ENCODE results near the gene WSCD1.

Gene WSCD1

GRCh38 chr17:6098823-6099180 lies 28.6 kb downstream of the WSCD1 start:
- Histone ChIP-seq H3K4me2 (ENCODE audit: low read length) (no peak overlapping the region), H3K27me3 (ENCODE audit: control insufficient read depth, insufficient read depth, low read length) (no peaks in the 10 kb centered on the region), H3K36me3 (ENCODE audit: control insufficient read depth, insufficient read depth, low read length) (no peaks in the 10 kb centered on the region), H3K9ac (no peak overlapping the region), H3K4me1 (peaks cover 3% of the 10 kb centered on the region), H3K9me3 (ENCODE audit: control insufficient read depth, low read length) (no peaks in the 10 kb centered on the region), H3K4me3 (ENCODE audit: low read depth, low read length) (no peak overlapping the region), H3K79me2 (no peaks in the 10 kb centered on the region), H3K27ac (peak overlapping the region; percentile 0), H2AFZ (no peak overlapping the region)
- TF ChIP-seq, protein P1, sequence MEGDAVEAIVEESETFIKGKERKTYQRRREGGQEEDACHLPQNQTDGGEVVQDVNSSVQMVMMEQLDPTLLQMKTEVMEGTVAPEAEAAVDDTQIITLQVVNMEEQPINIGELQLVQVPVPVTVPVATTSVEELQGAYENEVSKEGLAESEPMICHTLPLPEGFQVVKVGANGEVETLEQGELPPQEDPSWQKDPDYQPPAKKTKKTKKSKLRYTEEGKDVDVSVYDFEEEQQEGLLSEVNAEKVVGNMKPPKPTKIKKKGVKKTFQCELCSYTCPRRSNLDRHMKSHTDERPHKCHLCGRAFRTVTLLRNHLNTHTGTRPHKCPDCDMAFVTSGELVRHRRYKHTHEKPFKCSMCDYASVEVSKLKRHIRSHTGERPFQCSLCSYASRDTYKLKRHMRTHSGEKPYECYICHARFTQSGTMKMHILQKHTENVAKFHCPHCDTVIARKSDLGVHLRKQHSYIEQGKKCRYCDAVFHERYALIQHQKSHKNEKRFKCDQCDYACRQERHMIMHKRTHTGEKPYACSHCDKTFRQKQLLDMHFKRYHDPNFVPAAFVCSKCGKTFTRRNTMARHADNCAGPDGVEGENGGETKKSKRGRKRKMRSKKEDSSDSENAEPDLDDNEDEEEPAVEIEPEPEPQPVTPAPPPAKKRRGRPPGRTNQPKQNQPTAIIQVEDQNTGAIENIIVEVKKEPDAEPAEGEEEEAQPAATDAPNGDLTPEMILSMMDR (IDR thresholded peaks at IDR 0.05) = no peak

GRCh38 chr17:6099492-6099891 lies 29.3 kb downstream of the WSCD1 start:
- Histone ChIP-seq H3K27me3 (ENCODE audit: control insufficient read depth, insufficient read depth, low read length) (no peaks in the 10 kb centered on the region), H3K9ac (no peak overlapping the region), H3K4me2 (ENCODE audit: low read length) (no peak overlapping the region), H3K79me2 (no peaks in the 10 kb centered on the region), H3K36me3 (ENCODE audit: control insufficient read depth, insufficient read depth, low read length) (no peaks in the 10 kb centered on the region), H3K9me3 (ENCODE audit: control insufficient read depth, low read length) (no peaks in the 10 kb centered on the region), H3K27ac (no peak overlapping the region), H3K4me3 (ENCODE audit: low read depth, low read length) (no peak overlapping the region), H2AFZ (no peak overlapping the region), H3K4me1 (peaks cover 3% of the 10 kb centered on the region)
- TF ChIP-seq, protein P1 (IDR thresholded peaks at IDR 0.05) = no peak

- Histone ChIP-seq H3K9me3 (ENCODE audit: control insufficient read depth, low read length) (no peaks in the 10 kb centered on the region), H3K36me3 (ENCODE audit: control insufficient read depth, insufficient read depth, low read length) (no peaks in the 10 kb centered on the region), H3K4me1 (peaks cover 3% of the 10 kb centered on the region), H3K4me2 (ENCODE audit: low read length) (no peak overlapping the region), H3K79me2 (no peaks in the 10 kb centered on the region), H2AFZ (no peak overlapping the region), H3K27ac (no peak overlapping the region), H3K9ac (no peak overlapping the region), H3K4me3 (ENCODE audit: low read depth, low read length) (no peak overlapping the region), H3K27me3 (ENCODE audit: control insufficient read depth, insufficient read depth, low read length) (no peaks in the 10 kb centered on the region)
- TF ChIP-seq, protein P1 (IDR thresholded peaks at IDR 0.05) = no peak
Measured at GRCh38 chr17:6100146-6100545, 30.0 kb downstream of the WSCD1 start.

- H3K36me3 ChIP-seq (ENCODE audit: control insufficient read depth, insufficient read depth, low read length) = no peaks in the 10 kb centered on the region
- no peaks in the 10 kb centered on the region for H3K9me3 ChIP-seq (ENCODE audit: control insufficient read depth, low read length)
- H3K4me3 ChIP-seq (ENCODE audit: low read depth, low read length) = no peak overlapping the region
- no peak overlapping the region for H2AFZ ChIP-seq
- no peak overlapping the region for H3K4me2 ChIP-seq (ENCODE audit: low read length)
- TF ChIP-seq, protein P1 (IDR thresholded peaks at IDR 0.05) = no peak
- no peak overlapping the region for H3K9ac ChIP-seq
- peaks cover 3% of the 10 kb centered on the region for H3K4me1 ChIP-seq
- H3K79me2 ChIP-seq = no peaks in the 10 kb centered on the region
- H3K27ac ChIP-seq = no peak overlapping the region
- no peaks in the 10 kb centered on the region for H3K27me3 ChIP-seq (ENCODE audit: control insufficient read depth, insufficient read depth, low read length)
Measured at GRCh38 chr17:6100891-6101500, 30.8 kb downstream of the WSCD1 start.

- Histone ChIP-seq H3K4me2 (ENCODE audit: low read length) (no peak overlapping the region), H3K79me2 (no peaks in the 10 kb centered on the region), H3K36me3 (ENCODE audit: control insufficient read depth, insufficient read depth, low read length) (no peaks in the 10 kb centered on the region), H2AFZ (no peak overlapping the region), H3K27me3 (ENCODE audit: control insufficient read depth, insufficient read depth, low read length) (no peaks in the 10 kb centered on the region), H3K9ac (no peak overlapping the region), H3K9me3 (ENCODE audit: control insufficient read depth, low read length) (no peaks in the 10 kb centered on the region), H3K4me3 (ENCODE audit: low read depth, low read length) (no peak overlapping the region), H3K27ac (no peak overlapping the region), H3K4me1 (peaks cover 3% of the 10 kb centered on the region)
- TF ChIP-seq, protein P1 (IDR thresholded peaks at IDR 0.05) = no peak
Measured at GRCh38 chr17:6101706-6102105, 31.5 kb downstream of the WSCD1 start.
